ENCODE data around the gene TMOD2. TPM values are rescaled to one million over a fixed set of nuclear protein-coding genes. Genes with fewer than 3 reads are reported as not detected.

Gene TMOD2
- total and polyA plus RNA-seq, 2 donors: 4.8 to 5.7 TPM

- H3K36me3 ChIP-seq (ENCODE audit: control insufficient read depth in 2 of 2, insufficient read depth in 2 of 2, low read length in 1 of 2): no peaks in the 10 kb centered on the region
- no peak overlapping the region for H3K27ac ChIP-seq (ENCODE audit: low read depth in 1 of 2, low read length in 1 of 2)
- H3K4me1 ChIP-seq (ENCODE audit: control insufficient read depth in 2 of 2, insufficient read depth in 2 of 2, low read length in 2 of 2): peaks cover 5 to 12% of the 10 kb centered on the region in 2 donors
- H3K9me3 ChIP-seq (ENCODE audit: control insufficient read depth in 2 of 2, insufficient read depth in 1 of 2, low read length in 1 of 2): no peaks in the 10 kb centered on the region
- no peak overlapping the region for H3K4me3 ChIP-seq (ENCODE audit: low read length in 2 of 2)
- 96% methylated on average over 2 of the region's 2 CpGs for WGBS
- no peak for DNase-seq (ENCODE audit: low read depth in 6 of 9, low spot score in 9 of 9)
- no peaks in the 10 kb centered on the region for H3K27me3 ChIP-seq (ENCODE audit: control insufficient read depth in 2 of 2, insufficient read depth in 1 of 2, low read length in 1 of 2)
Observed at GRCh38 chr15:51838270-51838669, 86.9 kb downstream of the TMOD2 start.

DNA sequence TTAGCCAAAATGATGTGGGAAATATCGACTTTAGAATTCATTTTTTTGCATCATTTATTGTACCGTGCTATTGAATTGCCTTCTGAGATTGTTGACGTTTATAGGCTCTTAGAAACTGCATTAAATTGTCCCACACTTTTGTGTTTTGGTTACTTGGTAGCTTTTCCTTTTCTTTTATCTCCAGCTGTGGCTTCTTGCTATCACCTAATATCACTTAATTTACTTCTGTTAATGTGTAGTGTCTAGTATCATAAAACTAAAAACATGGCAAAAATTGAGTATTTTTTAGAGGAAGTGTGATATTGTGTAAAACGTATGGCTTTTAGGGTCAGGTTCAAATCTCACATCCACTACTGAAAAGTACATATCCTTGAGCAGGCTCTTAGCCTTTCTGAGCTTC, 89.3 kb downstream of the TMOD2 start:
- no peak for DNase-seq (ENCODE audit: low read depth in 6 of 9, low spot score in 9 of 9)
- H3K36me3 ChIP-seq (ENCODE audit: control insufficient read depth in 2 of 2, insufficient read depth in 2 of 2, low read length in 1 of 2): no peaks in the 10 kb centered on the region
- no peak overlapping the region for H3K27ac ChIP-seq (ENCODE audit: low read depth in 1 of 2, low read length in 1 of 2)
- no peak overlapping the region for H3K4me3 ChIP-seq (ENCODE audit: low read length in 2 of 2)
- H3K9me3 ChIP-seq (ENCODE audit: control insufficient read depth in 2 of 2, insufficient read depth in 1 of 2, low read length in 1 of 2): no peaks in the 10 kb centered on the region
- no peaks in the 10 kb centered on the region for H3K27me3 ChIP-seq (ENCODE audit: control insufficient read depth in 2 of 2, insufficient read depth in 1 of 2, low read length in 1 of 2)
- H3K4me1 ChIP-seq (ENCODE audit: control insufficient read depth in 2 of 2, insufficient read depth in 2 of 2, low read length in 2 of 2): peaks cover 5 to 15% of the 10 kb centered on the region in 2 donors
- WGBS: 93% methylated on average over 4 of the region's 4 CpGs

DNA sequence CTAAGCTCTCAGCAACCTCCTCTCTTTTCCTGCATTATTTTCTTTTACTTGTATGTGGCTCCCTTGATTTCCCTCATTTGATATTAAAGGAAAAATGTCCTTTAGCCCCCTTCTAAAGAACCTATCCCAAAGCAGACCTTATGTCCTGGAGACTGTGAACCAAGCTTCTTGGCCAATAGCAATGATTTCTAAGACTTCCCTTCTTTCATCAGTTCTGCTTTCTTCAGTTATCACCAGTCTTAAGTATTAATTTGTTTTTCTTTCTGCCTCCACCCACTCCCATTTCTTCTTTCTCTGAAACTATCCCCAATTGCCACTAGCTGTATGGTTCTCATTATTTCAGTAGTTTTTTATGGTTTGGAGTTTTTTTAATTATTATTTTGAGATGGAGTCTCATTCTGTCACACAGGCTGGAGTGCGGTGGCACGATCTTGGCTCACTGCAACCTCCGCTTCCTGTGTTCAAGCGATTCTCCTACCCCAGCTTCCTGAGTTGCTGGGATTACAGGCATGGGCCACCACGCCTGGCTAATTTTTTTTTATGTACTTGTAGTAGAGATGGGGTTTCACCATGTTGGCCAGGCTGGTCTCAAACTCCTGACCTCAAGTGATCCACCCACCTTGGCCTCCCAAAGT, 90.1 kb downstream of the TMOD2 start:
- no peaks in the 10 kb centered on the region for H3K9me3 ChIP-seq (ENCODE audit: control insufficient read depth in 2 of 2, insufficient read depth in 1 of 2, low read length in 1 of 2)
- no peaks in the 10 kb centered on the region for H3K27me3 ChIP-seq (ENCODE audit: control insufficient read depth in 2 of 2, insufficient read depth in 1 of 2, low read length in 1 of 2)
- DNase-seq (ENCODE audit: low read depth in 6 of 9, low spot score in 9 of 9): no peak
- H3K4me1 ChIP-seq (ENCODE audit: control insufficient read depth in 2 of 2, insufficient read depth in 2 of 2, low read length in 2 of 2): peaks cover 5 to 15% of the 10 kb centered on the region in 2 donors
- WGBS: 51% methylated on average over 5 of the region's 5 CpGs
- no peak overlapping the region for H3K4me3 ChIP-seq (ENCODE audit: low read length in 2 of 2)
- H3K27ac ChIP-seq (ENCODE audit: low read depth in 1 of 2, low read length in 1 of 2): no peak overlapping the region
- H3K36me3 ChIP-seq (ENCODE audit: control insufficient read depth in 2 of 2, insufficient read depth in 2 of 2, low read length in 1 of 2): no peaks in the 10 kb centered on the region

- DNase-seq (ENCODE audit: low read depth in 6 of 9, low spot score in 9 of 9): no peak
- H3K27me3 ChIP-seq (ENCODE audit: control insufficient read depth in 2 of 2, insufficient read depth in 1 of 2, low read length in 1 of 2): no peaks in the 10 kb centered on the region
- peaks cover 9 to 19% of the 10 kb centered on the region in 2 donors for H3K4me1 ChIP-seq (ENCODE audit: control insufficient read depth in 2 of 2, insufficient read depth in 2 of 2, low read length in 2 of 2)
- no peak overlapping the region for H3K27ac ChIP-seq (ENCODE audit: low read depth in 1 of 2, low read length in 1 of 2)
- H3K9me3 ChIP-seq (ENCODE audit: control insufficient read depth in 2 of 2, insufficient read depth in 1 of 2, low read length in 1 of 2): no peaks in the 10 kb centered on the region
- no peak overlapping the region for H3K4me3 ChIP-seq (ENCODE audit: low read length in 2 of 2)
- WGBS: 98% methylated on average over 3 of the region's 3 CpGs
- H3K36me3 ChIP-seq (ENCODE audit: control insufficient read depth in 2 of 2, insufficient read depth in 2 of 2, low read length in 1 of 2): no peaks in the 10 kb centered on the region
Observed at GRCh38 chr15:51842265-51842664, 90.9 kb downstream of the TMOD2 start.

DNA sequence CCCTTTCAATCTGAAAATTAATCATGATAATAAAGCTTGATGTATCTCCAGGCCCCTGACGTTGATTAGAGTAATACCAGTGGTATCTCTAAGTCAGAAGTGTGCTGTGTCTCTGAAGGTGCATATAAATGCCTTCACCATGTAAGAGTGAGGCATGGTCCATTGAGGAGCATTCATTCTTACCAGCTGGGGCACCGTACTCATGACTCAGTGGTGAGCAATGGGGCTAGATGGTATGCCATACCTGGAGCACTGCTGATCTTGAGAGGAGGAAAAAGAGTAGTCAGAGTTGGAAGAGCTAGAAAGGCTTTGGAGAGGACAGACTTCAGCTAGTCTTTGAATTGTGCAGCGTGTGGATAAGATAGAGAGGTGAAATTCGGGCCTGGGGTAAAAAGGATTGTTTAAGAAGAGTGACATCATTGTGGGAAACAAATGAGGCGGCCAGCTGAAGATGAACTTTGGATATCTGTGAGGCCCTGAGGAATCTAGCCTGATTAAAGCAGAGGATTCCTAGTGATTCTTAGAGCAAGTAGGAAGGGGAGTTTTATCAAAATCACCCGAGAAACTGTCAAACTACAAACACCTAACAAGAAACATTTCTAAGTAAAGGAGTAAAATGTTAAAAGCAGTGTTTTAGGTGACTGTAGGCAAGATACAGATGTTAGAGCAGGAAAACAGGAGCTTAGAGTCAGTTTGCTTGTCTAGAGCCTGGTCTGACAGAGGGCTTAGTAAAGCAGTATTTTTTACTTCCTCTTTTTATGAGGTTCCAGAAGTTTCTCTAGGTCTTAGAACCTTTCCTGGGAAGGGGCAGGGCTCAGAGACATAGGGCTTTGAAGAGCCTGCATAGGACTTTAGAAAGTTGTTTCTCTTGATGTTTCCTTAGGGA, 91.7 kb downstream of the TMOD2 start:
- no peaks in the 10 kb centered on the region for H3K36me3 ChIP-seq (ENCODE audit: control insufficient read depth in 2 of 2, insufficient read depth in 2 of 2, low read length in 1 of 2)
- no peak overlapping the region for H3K4me3 ChIP-seq (ENCODE audit: low read length in 2 of 2)
- WGBS: 84% methylated on average over 6 of the region's 6 CpGs
- peaks cover 9 to 14% of the 10 kb centered on the region in 2 donors for H3K4me1 ChIP-seq (ENCODE audit: control insufficient read depth in 2 of 2, insufficient read depth in 2 of 2, low read length in 2 of 2)
- H3K9me3 ChIP-seq (ENCODE audit: control insufficient read depth in 2 of 2, insufficient read depth in 1 of 2, low read length in 1 of 2): no peaks in the 10 kb centered on the region
- H3K27me3 ChIP-seq (ENCODE audit: control insufficient read depth in 2 of 2, insufficient read depth in 1 of 2, low read length in 1 of 2): no peaks in the 10 kb centered on the region
- no peak for DNase-seq (ENCODE audit: low read depth in 6 of 9, low spot score in 9 of 9)
- H3K27ac ChIP-seq (ENCODE audit: low read depth in 1 of 2, low read length in 1 of 2): no peak overlapping the region

DNA sequence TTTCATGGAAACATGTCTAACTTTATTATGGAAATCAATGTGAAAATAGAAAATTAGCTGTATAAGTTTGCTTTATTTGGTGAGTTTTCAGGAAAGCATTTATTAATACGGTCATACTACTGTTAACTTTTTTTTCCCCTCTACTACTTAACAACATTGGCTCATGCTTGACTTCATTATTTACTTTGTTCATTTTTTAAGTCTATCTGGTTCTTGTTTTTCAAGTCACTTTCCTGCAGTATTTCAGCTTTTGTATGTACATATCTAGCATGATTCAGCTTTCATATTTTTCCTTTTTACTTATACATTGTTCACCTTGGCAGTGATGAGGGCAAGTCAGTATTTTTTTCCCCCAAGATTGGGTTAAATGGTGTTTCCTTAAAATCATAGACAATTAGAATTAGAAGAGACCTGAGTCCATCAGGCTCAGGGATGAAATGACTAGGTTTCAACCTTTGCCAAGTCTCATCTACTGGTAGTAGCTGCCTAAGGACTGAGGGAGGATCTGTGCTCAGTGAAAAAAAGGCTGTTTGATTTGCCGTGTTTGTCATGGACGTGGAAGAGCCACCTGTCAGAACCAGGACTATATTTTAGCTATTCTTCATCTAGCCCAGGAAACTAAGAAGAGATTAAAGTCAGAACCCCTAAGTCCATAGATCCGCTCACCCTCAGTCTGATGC, 93.5 kb downstream of the TMOD2 start:
- Histone ChIP-seq H3K4me1 (ENCODE audit: control insufficient read depth in 2 of 2, insufficient read depth in 2 of 2, low read length in 2 of 2) (peaks cover 9 to 14% of the 10 kb centered on the region in 2 donors), H3K9me3 (ENCODE audit: control insufficient read depth in 2 of 2, insufficient read depth in 1 of 2, low read length in 1 of 2) (no peaks in the 10 kb centered on the region), H3K4me3 (ENCODE audit: low read length in 2 of 2) (no peak overlapping the region), H3K27ac (ENCODE audit: low read depth in 1 of 2, low read length in 1 of 2) (no peak overlapping the region), H3K36me3 (ENCODE audit: control insufficient read depth in 2 of 2, insufficient read depth in 2 of 2, low read length in 1 of 2) (no peaks in the 10 kb centered on the region), H3K27me3 (ENCODE audit: control insufficient read depth in 2 of 2, insufficient read depth in 1 of 2, low read length in 1 of 2) (no peaks in the 10 kb centered on the region)
- WGBS: 83% methylated on average over 4 of the region's 4 CpGs
- no peak for DNase-seq (ENCODE audit: low read depth in 6 of 9, low spot score in 9 of 9)

- no peaks in the 10 kb centered on the region for H3K9me3 ChIP-seq (ENCODE audit: control insufficient read depth in 2 of 2, insufficient read depth in 1 of 2, low read length in 1 of 2)
- no peak overlapping the region for H3K4me3 ChIP-seq (ENCODE audit: low read length in 2 of 2)
- H3K27me3 ChIP-seq (ENCODE audit: control insufficient read depth in 2 of 2, insufficient read depth in 1 of 2, low read length in 1 of 2): no peaks in the 10 kb centered on the region
- H3K4me1 ChIP-seq (ENCODE audit: control insufficient read depth in 2 of 2, insufficient read depth in 2 of 2, low read length in 2 of 2): peaks cover 9 to 14% of the 10 kb centered on the region in 2 donors
- no peaks in the 10 kb centered on the region for H3K36me3 ChIP-seq (ENCODE audit: control insufficient read depth in 2 of 2, insufficient read depth in 2 of 2, low read length in 1 of 2)
- no peak overlapping the region for H3K27ac ChIP-seq (ENCODE audit: low read depth in 1 of 2, low read length in 1 of 2)
- no peak for DNase-seq (ENCODE audit: low read depth in 6 of 9, low spot score in 9 of 9)
- 97% methylated on average over 3 of the region's 3 CpGs for WGBS
Observed at GRCh38 chr15:51846066-51846462, 94.7 kb downstream of the TMOD2 start.

DNA sequence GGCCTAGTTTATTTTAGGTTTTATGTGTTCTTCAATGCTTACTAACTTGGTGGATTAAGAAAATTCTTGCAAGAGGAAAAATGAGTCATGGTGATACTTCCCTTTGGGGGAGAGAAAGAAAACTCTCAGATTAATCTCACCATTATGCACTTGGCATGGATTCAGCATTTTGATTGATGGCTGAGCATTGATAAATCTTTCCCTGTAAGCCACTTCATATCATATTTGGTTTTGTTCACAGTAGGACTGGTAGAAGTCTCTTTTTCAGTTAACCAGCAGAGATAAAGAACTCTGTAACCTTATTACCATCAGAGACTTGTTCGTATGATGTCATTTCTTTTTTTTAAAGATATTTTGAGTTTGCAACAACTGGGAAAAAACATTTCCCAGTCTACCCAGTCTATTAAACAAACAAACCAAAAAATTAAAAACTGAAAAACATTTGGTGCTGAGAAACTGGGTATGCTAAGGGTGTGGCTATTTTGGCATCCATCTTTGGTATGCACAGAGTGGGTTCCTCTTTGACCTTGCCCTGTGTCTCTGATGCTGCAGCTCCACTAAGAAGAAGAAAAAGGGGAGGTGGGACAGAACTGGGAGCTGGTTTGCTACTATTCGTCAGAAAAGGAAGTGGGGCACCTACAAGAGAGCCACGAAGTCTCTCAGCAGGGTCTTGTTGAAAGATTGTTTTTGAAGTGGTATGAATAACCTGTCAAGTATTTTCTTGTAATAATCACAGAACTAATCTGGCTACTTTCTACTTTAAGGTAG, 95.2 kb downstream of the TMOD2 start:
- Histone ChIP-seq H3K27me3 (ENCODE audit: control insufficient read depth in 2 of 2, insufficient read depth in 1 of 2, low read length in 1 of 2) (no peaks in the 10 kb centered on the region), H3K27ac (ENCODE audit: low read depth in 1 of 2, low read length in 1 of 2) (peak overlapping the region in 1 of 2 donors; percentile 15), H3K36me3 (ENCODE audit: control insufficient read depth in 2 of 2, insufficient read depth in 2 of 2, low read length in 1 of 2) (no peaks in the 10 kb centered on the region), H3K4me3 (ENCODE audit: low read length in 2 of 2) (no peak overlapping the region), H3K9me3 (ENCODE audit: control insufficient read depth in 2 of 2, insufficient read depth in 1 of 2, low read length in 1 of 2) (no peaks in the 10 kb centered on the region), H3K4me1 (ENCODE audit: control insufficient read depth in 2 of 2, insufficient read depth in 2 of 2, low read length in 2 of 2) (peaks cover 9 to 14% of the 10 kb centered on the region in 2 donors)
- DNase-seq (ENCODE audit: low read depth in 6 of 9, low spot score in 9 of 9): peak in 2 of 9 donors; percentile 29 to 52
- WGBS: 30% methylated on average over 3 of the region's 3 CpGs
